HG03103 (cell line): ENCODE measurements around the gene MDM4.

Experiments
- ATAC-seq: cut with Tn5 transposase; IDR thresholded peaks from one replicate; pipeline ENCODE4 v1.9.1; 2021; ENCODE audit warnings: low read depth; ENCODE audit not compliant: unreplicated experiment

Gene MDM4

GRCh38 chr1:204487256-204487615, 29.0 kb upstream of the MDM4 start:
- ATAC-seq: no peak

DNA sequence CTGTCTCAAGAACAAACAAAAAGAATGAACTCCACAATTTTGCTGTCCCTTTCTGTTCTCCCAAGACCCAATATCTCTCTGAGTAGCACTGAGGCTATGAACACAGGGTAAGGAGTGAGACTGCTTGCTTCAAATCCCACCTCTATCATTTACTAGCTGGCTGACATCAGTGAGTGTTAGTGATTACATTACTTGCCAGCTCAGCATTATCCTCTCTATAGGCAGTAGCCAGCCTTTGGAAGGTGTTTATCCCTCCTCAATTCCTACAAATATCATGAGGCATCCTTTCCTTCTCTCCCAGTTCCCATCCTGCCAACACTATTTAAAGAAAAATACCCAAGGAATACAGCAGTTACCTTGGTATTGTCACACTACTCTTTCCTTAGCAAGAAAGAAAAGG, 24.6 kb upstream of the MDM4 start:
- no peak for ATAC-seq

DNA sequence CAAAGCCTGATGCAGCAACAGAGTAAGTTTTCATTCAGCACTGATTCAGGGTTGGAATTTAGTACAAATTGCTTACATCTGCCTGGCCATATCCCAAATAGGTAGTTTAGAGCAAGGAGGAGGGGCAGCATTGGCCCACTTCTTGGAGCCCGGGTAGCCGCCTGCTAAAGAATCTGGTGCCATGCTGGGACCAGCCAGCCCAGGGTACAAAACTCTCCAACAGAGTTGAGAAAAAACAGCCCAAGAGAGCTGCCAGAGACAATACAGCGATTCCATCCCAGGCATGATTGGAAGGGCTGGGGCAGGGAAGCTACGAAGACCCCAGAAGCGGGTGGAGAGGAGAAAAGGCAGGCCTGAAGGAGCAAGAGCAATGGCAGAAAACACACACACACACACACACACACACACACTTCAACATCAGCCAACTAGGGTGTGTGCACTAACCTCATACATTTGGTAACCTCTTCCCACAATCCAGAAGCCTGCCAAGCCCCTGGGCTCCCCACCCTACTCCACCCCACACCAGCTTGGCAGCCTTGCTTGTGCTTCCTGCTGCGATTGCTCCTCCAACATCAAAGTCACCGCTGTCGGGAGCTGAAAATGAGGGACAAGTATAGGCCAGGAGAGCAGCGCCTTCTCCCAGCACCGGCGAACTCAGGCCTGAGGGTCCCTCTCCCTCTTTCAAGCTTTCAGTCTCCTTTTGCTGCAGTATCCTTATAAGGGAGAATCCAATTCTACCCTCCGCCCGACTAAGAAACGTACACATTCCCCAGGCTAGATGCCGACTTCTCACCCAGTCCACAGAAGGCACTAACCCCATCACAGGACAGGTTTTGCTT, 22.8 kb upstream of the MDM4 start:
- ATAC-seq: no peak

- peak; percentile 31 for ATAC-seq
These were observed 22.3 kb upstream of the MDM4 start for GRCh38 chr1:204493984-204494280.

DNA sequence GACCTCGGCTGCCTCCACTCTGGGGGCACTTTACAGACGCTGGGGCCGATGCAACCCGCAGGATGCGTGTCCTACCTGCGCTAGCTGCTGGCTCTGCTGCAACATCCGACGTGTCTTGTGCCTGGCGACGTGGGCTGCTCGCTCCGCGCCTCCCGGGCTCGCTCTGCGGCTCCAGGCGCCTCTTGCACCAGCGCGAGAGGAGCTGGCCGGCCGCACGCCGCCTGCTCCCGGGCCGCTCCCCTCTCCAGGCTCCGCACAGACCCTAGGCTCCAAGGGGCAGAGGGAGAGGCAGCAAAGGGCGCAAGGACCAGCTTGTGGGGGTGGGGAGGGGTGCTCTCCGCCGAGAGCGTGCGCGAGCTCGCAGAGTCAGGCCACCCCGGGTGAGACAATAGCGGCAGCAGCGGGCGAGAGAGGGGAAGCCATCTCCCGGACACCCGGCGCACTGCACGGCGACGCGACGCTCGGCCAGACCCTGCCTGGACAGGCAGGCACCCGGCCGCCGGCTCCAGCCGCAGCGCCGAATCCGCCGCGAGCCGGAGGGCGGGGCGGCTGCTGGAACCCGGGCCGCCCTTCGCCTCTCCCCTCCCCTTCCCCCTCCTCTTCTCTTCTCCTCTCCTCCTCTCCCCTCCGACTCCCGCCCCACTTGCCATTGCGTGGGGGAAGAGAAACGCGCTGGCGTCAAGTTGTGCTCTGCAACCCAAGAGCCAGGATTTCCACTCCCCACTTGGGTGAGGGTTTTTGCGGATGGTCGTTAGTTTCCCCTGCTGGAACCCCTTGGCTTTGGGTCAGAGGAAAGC, 21.7 kb upstream of the MDM4 start, which contains the start of gene PIK3C2B:
Gene PIK3C2B (minus strand): TSS at position 525 of the 797 bp plus-strand sequence. CDS start 25,003 bp downstream, outside the sequence.
- peak; percentile 68 for ATAC-seq

DNA sequence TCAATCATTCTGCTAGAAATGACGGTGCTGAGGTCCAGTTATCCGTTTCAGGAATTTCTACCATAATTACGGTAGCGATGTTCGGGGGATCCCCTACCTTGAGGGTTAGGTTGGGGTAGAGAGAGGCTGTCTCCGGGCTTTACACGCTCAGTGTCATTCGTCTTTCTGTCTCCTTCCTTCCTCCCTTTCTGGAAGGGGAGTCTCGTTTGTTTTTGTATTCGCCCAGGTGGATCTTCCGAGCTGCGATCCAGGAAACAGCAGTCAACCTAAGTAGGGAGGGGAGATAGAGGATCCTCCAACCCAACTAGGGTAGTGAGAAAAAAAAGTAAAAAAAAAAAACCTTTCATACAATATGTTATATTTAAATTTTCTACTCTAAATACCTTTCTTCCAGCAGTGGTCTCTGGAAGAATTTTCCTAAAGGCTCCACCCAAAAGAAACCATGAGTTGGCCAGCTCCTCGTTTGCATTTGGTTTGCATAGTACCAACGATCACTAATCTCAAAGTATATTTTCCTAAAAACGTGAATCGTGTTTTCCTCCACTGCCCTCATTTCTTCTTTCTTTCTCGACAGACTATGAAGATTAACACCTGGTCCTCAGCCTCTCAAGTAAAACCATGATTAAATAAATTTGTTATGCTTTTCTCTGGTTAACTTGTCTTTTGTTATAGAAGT, 21.0 kb upstream of the MDM4 start:
- peak; percentile 29 for ATAC-seq

GRCh38 chr1:204495777-204496176, 20.4 kb upstream of the MDM4 start:
- ATAC-seq: no peak

DNA sequence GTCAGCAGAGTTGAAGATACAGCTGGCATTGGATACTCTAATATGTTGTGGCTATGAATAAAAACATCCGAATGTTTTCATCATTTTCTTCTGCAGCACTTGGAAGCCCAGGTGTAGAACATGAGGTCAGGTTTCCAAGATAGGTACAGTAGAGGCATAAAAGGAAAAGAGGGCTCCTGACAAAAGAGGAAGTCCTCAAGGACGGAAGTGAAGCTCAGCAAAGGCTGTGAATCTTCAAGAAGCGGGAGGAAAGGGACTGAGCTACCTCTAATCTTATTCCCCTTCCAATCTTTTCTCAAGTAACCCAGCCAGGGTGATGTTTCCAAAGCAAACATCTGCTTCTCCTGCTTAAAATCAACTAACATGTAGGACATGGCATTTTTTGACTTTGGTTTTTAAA, 17.2 kb upstream of the MDM4 start:
- no peak for ATAC-seq

- ATAC-seq: no peak
These were observed 16.4 kb upstream of the MDM4 start for GRCh38 chr1:204499511-204500468.

- ATAC-seq: no peak
These were observed 14.0 kb upstream of the MDM4 start for GRCh38 chr1:204502241-204502640.

GRCh38 chr1:204503122-204503912, 12.9 kb upstream of the MDM4 start:
- no peak for ATAC-seq

GRCh38 chr1:204503913-204504519, 12.2 kb upstream of the MDM4 start:
- ATAC-seq: no peak

DNA sequence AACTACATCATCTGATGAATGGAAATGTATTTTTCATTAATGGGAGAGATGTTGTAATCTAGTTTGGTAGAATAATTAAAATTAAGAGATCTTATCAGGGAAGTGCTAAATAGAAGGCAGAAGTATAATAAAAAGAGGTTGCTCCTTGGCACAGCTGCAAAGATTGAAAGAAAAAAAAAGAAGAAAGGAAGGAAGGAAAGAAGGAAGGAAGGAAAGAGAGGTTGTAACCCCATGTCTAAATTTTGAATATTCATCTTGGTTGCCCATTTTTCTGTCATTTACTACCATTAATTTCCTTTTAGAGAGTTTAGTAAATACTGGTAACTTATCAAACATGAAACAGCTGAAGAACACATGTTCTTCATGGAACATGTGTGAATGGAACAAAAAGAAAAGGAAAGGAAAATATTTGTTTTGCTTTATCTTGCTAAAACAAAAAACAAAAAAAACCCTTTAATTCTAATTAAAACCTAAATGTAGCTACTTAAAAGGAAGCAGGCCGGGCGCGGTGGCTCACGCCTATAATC, 10.5 kb upstream of the MDM4 start:
- no peak for ATAC-seq

- peak; percentile 66 for ATAC-seq
These were observed 9.8 kb upstream of the MDM4 start for GRCh38 chr1:204506201-204506968.

DNA sequence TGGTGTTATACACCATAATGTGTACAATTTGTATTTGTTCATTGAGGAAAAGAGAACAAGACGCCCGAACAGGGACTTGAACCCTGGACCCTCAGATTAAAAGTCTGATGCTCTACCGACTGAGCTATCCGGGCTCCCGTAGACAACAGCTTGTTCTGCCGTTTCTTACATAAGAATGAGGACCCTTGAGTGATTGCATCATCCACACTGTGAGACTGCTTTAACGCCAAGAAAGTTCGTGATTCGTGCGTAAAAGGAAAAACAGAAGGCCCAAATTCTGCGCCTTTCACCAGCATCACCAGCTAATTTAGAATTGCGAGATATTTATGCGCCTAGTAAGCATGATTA, 9.3 kb upstream of the MDM4 start:
- ATAC-seq: peak; percentile 39

DNA sequence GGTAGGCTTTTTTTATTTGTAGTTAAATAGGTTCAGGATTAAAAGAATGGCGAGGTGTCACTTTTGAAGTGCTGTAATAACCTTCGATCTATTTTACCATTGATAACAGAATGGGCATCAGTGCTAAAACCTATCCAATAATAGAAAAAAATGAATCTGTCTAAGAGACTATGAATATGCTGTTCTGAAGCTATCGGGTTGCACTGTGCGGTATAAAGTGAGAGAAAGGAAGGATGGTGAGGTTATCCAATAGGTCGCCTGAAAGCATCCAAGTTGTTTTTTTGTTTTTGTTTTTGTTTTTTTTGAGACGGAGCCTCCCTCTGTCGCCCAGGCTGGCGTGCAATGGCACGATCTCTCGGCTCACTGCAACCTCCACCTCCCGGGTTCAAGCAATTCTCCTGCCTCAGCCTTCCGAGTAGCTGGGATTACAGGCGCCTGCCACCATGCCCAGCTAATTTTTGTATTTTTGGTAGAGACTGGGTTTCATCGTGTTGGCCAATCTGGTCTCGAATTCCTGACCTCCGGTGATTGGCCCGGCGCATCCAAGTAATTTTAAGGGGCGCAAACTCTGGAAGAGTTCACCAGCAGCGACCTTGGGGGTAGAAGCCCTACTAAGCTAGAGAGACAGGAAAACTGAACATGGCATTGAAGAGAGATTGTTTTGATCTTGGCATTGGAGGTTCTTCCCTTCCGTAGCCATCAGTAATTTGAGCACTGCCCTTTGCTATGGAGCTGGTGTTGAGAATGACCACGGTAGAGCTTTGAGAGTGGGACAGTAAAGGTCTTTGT, 8.7 kb upstream of the MDM4 start:
- peak; percentile 17 for ATAC-seq

DNA sequence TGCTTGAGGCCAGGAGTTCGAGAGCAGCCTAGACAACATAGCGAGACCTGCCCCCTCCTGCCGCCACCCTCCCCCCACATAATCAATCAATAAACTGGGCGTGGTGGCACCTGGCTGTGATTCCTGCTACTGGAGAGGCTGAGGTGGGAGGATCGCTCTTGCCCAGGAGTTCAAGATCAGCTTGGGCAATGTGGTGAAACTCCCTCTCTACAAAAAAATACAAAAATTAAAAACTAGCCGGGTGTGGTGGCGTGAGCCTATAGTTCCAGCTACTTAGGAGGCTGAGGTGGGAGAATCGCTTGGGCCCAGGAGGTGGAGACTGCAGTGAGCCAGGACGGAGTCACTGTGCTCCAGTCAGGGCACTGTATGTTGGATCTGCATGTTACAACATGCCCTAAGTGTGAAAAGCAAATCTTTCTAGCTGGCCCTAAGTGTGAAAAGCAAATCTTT, 7.0 kb upstream of the MDM4 start:
- ATAC-seq: no peak
